ENCODE results near the gene DAPK1.

Gene DAPK1

GRCh38 chr9:87586731-87587355, 89.2 kb downstream of the DAPK1 start:
- Histone ChIP-seq H3K27ac (ENCODE audit: low read depth, low read length) (no peak overlapping the region), H3K36me3 (ENCODE audit: control insufficient read depth in 1 of 2, insufficient read depth in 2 of 2, low read length in 2 of 2) (no peaks in the 10 kb centered on the region), H3K9me3 (ENCODE audit: control insufficient read depth in 1 of 2, low read length in 2 of 2) (no peaks in the 10 kb centered on the region)

GRCh38 chr9:87587356-87587745, 89.7 kb downstream of the DAPK1 start:
- no peak overlapping the region for H3K27ac ChIP-seq (ENCODE audit: low read depth, low read length)
- H3K9me3 ChIP-seq (ENCODE audit: control insufficient read depth in 1 of 2, low read length in 2 of 2) = no peaks in the 10 kb centered on the region
- H3K4me3 ChIP-seq (ENCODE audit: low read depth in 1 of 2, low read length in 2 of 2) = no peak overlapping the region
- peaks cover 7 to 12% of the 10 kb centered on the region in 2 donors for H3K4me1 ChIP-seq (ENCODE audit: control insufficient read depth in 1 of 2, insufficient read depth in 2 of 2, low read length in 2 of 2)
- no peak overlapping the region for H3K9ac ChIP-seq (ENCODE audit: low read depth in 1 of 2, low read length in 2 of 2)
- H3K36me3 ChIP-seq (ENCODE audit: control insufficient read depth in 1 of 2, insufficient read depth in 2 of 2, low read length in 2 of 2) = no peaks in the 10 kb centered on the region
- H3K27me3 ChIP-seq (ENCODE audit: control insufficient read depth in 1 of 2, insufficient read depth in 2 of 2, low read length in 2 of 2) = no peaks in the 10 kb centered on the region

More at GRCh38 chr9:87586731-87587355, 89.2 kb downstream of the DAPK1 start:
- Histone ChIP-seq H3K4me1 (ENCODE audit: control insufficient read depth in 1 of 2, insufficient read depth in 2 of 2, low read length in 2 of 2) (peaks cover 2 to 7% of the 10 kb centered on the region in 2 donors), H3K4me3 (ENCODE audit: low read depth in 1 of 2, low read length in 2 of 2) (no peak overlapping the region), H3K27me3 (ENCODE audit: control insufficient read depth in 1 of 2, insufficient read depth in 2 of 2, low read length in 2 of 2) (no peaks in the 10 kb centered on the region), H3K9ac (ENCODE audit: low read depth in 1 of 2, low read length in 2 of 2) (no peak overlapping the region)

- Histone ChIP-seq H3K4me1 (ENCODE audit: control insufficient read depth in 1 of 2, insufficient read depth in 2 of 2, low read length in 2 of 2) (peaks cover 12 to 17% of the 10 kb centered on the region in 2 donors), H3K9ac (ENCODE audit: low read depth in 1 of 2, low read length in 2 of 2) (no peak overlapping the region), H3K27me3 (ENCODE audit: control insufficient read depth in 1 of 2, insufficient read depth in 2 of 2, low read length in 2 of 2) (no peaks in the 10 kb centered on the region), H3K9me3 (ENCODE audit: control insufficient read depth in 1 of 2, low read length in 2 of 2) (no peaks in the 10 kb centered on the region), H3K27ac (ENCODE audit: low read depth, low read length) (no peak overlapping the region), H3K4me3 (ENCODE audit: low read depth in 1 of 2, low read length in 2 of 2) (no peak overlapping the region), H3K36me3 (ENCODE audit: control insufficient read depth in 1 of 2, insufficient read depth in 2 of 2, low read length in 2 of 2) (no peaks in the 10 kb centered on the region)
Measured at GRCh38 chr9:87587864-87588263, 90.2 kb downstream of the DAPK1 start.

- no peak overlapping the region for H3K27ac ChIP-seq (ENCODE audit: low read depth, low read length)
- H3K36me3 ChIP-seq (ENCODE audit: control insufficient read depth in 1 of 2, insufficient read depth in 2 of 2, low read length in 2 of 2) = no peaks in the 10 kb centered on the region
- H3K4me3 ChIP-seq (ENCODE audit: low read depth in 1 of 2, low read length in 2 of 2) = no peak overlapping the region
- H3K27me3 ChIP-seq (ENCODE audit: control insufficient read depth in 1 of 2, insufficient read depth in 2 of 2, low read length in 2 of 2) = no peaks in the 10 kb centered on the region
- H3K4me1 ChIP-seq (ENCODE audit: control insufficient read depth in 1 of 2, insufficient read depth in 2 of 2, low read length in 2 of 2) = peaks cover 15 to 21% of the 10 kb centered on the region in 2 donors
- H3K9me3 ChIP-seq (ENCODE audit: control insufficient read depth in 1 of 2, low read length in 2 of 2) = no peaks in the 10 kb centered on the region
- H3K9ac ChIP-seq (ENCODE audit: low read depth in 1 of 2, low read length in 2 of 2) = no peak overlapping the region
Measured at GRCh38 chr9:87588339-87588738, 90.7 kb downstream of the DAPK1 start.

GRCh38 chr9:87590996-87591395, 93.3 kb downstream of the DAPK1 start:
- H3K36me3 ChIP-seq (ENCODE audit: control insufficient read depth in 1 of 2, insufficient read depth in 2 of 2, low read length in 2 of 2) = no peaks in the 10 kb centered on the region
- H3K27me3 ChIP-seq (ENCODE audit: control insufficient read depth in 1 of 2, insufficient read depth in 2 of 2, low read length in 2 of 2) = no peaks in the 10 kb centered on the region
- H3K9ac ChIP-seq (ENCODE audit: low read depth in 1 of 2, low read length in 2 of 2) = no peak overlapping the region
- no peaks in the 10 kb centered on the region for H3K9me3 ChIP-seq (ENCODE audit: control insufficient read depth in 1 of 2, low read length in 2 of 2)
- H3K4me1 ChIP-seq (ENCODE audit: control insufficient read depth in 1 of 2, insufficient read depth in 2 of 2, low read length in 2 of 2) = peaks cover 25 to 43% of the 10 kb centered on the region in 2 donors
- H3K27ac ChIP-seq (ENCODE audit: low read depth, low read length) = no peak overlapping the region
- H3K4me3 ChIP-seq (ENCODE audit: low read depth in 1 of 2, low read length in 2 of 2) = no peak overlapping the region

GRCh38 chr9:87592554-87593358, 95.1 kb downstream of the DAPK1 start:
- Histone ChIP-seq H3K4me1 (ENCODE audit: control insufficient read depth in 1 of 2, insufficient read depth in 2 of 2, low read length in 2 of 2) (peaks cover 30 to 54% of the 10 kb centered on the region in 2 donors), H3K27ac (ENCODE audit: low read depth, low read length) (peak overlapping the region; percentile 1), H3K9ac (ENCODE audit: low read depth in 1 of 2, low read length in 2 of 2) (no peak overlapping the region), H3K36me3 (ENCODE audit: control insufficient read depth in 1 of 2, insufficient read depth in 2 of 2, low read length in 2 of 2) (no peaks in the 10 kb centered on the region), H3K9me3 (ENCODE audit: control insufficient read depth in 1 of 2, low read length in 2 of 2) (no peaks in the 10 kb centered on the region), H3K4me3 (ENCODE audit: low read depth in 1 of 2, low read length in 2 of 2) (peak overlapping the region; percentile 20 to 24), H3K27me3 (ENCODE audit: control insufficient read depth in 1 of 2, insufficient read depth in 2 of 2, low read length in 2 of 2) (no peaks in the 10 kb centered on the region)

- H3K9ac ChIP-seq (ENCODE audit: low read depth in 1 of 2, low read length in 2 of 2) = no peak overlapping the region
- no peaks in the 10 kb centered on the region for H3K36me3 ChIP-seq (ENCODE audit: control insufficient read depth in 1 of 2, insufficient read depth in 2 of 2, low read length in 2 of 2)
- H3K4me3 ChIP-seq (ENCODE audit: low read depth in 1 of 2, low read length in 2 of 2) = peak overlapping the region in 1 of 2 donors; percentile 11
- peaks cover 33 to 62% of the 10 kb centered on the region in 2 donors for H3K4me1 ChIP-seq (ENCODE audit: control insufficient read depth in 1 of 2, insufficient read depth in 2 of 2, low read length in 2 of 2)
- H3K27ac ChIP-seq (ENCODE audit: low read depth, low read length) = no peak overlapping the region
- no peaks in the 10 kb centered on the region for H3K27me3 ChIP-seq (ENCODE audit: control insufficient read depth in 1 of 2, insufficient read depth in 2 of 2, low read length in 2 of 2)
- no peaks in the 10 kb centered on the region for H3K9me3 ChIP-seq (ENCODE audit: control insufficient read depth in 1 of 2, low read length in 2 of 2)
Measured at GRCh38 chr9:87593359-87593980, 95.8 kb downstream of the DAPK1 start.

- peaks cover 33 to 69% of the 10 kb centered on the region in 2 donors for H3K4me1 ChIP-seq (ENCODE audit: control insufficient read depth in 1 of 2, insufficient read depth in 2 of 2, low read length in 2 of 2)
- no peak overlapping the region for H3K4me3 ChIP-seq (ENCODE audit: low read depth in 1 of 2, low read length in 2 of 2)
- no peak overlapping the region for H3K27ac ChIP-seq (ENCODE audit: low read depth, low read length)
- H3K9me3 ChIP-seq (ENCODE audit: control insufficient read depth in 1 of 2, low read length in 2 of 2) = no peaks in the 10 kb centered on the region
- H3K9ac ChIP-seq (ENCODE audit: low read depth in 1 of 2, low read length in 2 of 2) = no peak overlapping the region
- no peaks in the 10 kb centered on the region for H3K36me3 ChIP-seq (ENCODE audit: control insufficient read depth in 1 of 2, insufficient read depth in 2 of 2, low read length in 2 of 2)
- H3K27me3 ChIP-seq (ENCODE audit: control insufficient read depth in 1 of 2, insufficient read depth in 2 of 2, low read length in 2 of 2) = no peaks in the 10 kb centered on the region
Measured at GRCh38 chr9:87594194-87594593, 96.5 kb downstream of the DAPK1 start.

GRCh38 chr9:87594662-87595061, 97.0 kb downstream of the DAPK1 start:
- Histone ChIP-seq H3K9me3 (ENCODE audit: control insufficient read depth in 1 of 2, low read length in 2 of 2) (no peaks in the 10 kb centered on the region), H3K4me3 (ENCODE audit: low read depth in 1 of 2, low read length in 2 of 2) (no peak overlapping the region), H3K9ac (ENCODE audit: low read depth in 1 of 2, low read length in 2 of 2) (no peak overlapping the region), H3K27ac (ENCODE audit: low read depth, low read length) (no peak overlapping the region), H3K27me3 (ENCODE audit: control insufficient read depth in 1 of 2, insufficient read depth in 2 of 2, low read length in 2 of 2) (no peaks in the 10 kb centered on the region), H3K36me3 (ENCODE audit: control insufficient read depth in 1 of 2, insufficient read depth in 2 of 2, low read length in 2 of 2) (no peaks in the 10 kb centered on the region), H3K4me1 (ENCODE audit: control insufficient read depth in 1 of 2, insufficient read depth in 2 of 2, low read length in 2 of 2) (peaks cover 35 to 72% of the 10 kb centered on the region in 2 donors)

GRCh38 chr9:87595610-87596009, 97.9 kb downstream of the DAPK1 start:
- Histone ChIP-seq H3K4me3 (ENCODE audit: low read depth in 1 of 2, low read length in 2 of 2) (no peak overlapping the region), H3K4me1 (ENCODE audit: control insufficient read depth in 1 of 2, insufficient read depth in 2 of 2, low read length in 2 of 2) (peaks cover 45 to 82% of the 10 kb centered on the region in 2 donors), H3K9me3 (ENCODE audit: control insufficient read depth in 1 of 2, low read length in 2 of 2) (no peaks in the 10 kb centered on the region), H3K27me3 (ENCODE audit: control insufficient read depth in 1 of 2, insufficient read depth in 2 of 2, low read length in 2 of 2) (no peaks in the 10 kb centered on the region), H3K27ac (ENCODE audit: low read depth, low read length) (no peak overlapping the region), H3K36me3 (ENCODE audit: control insufficient read depth in 1 of 2, insufficient read depth in 2 of 2, low read length in 2 of 2) (no peaks in the 10 kb centered on the region), H3K9ac (ENCODE audit: low read depth in 1 of 2, low read length in 2 of 2) (no peak overlapping the region)
